ENCODE results near the gene BRAF. TPM values are rescaled to one million over a fixed set of nuclear protein-coding genes. Genes with fewer than 3 reads are reported as not detected.
"Not testable (repeated sequence)": the region's sequence is repeated elsewhere in the genome, so short reads cannot be mapped to it uniquely, and the experiment has no call there.

Gene BRAF
- total RNA-seq: 10 to 100 TPM; 35.7 to 60.0 (median 40.7) TPM

DNA sequence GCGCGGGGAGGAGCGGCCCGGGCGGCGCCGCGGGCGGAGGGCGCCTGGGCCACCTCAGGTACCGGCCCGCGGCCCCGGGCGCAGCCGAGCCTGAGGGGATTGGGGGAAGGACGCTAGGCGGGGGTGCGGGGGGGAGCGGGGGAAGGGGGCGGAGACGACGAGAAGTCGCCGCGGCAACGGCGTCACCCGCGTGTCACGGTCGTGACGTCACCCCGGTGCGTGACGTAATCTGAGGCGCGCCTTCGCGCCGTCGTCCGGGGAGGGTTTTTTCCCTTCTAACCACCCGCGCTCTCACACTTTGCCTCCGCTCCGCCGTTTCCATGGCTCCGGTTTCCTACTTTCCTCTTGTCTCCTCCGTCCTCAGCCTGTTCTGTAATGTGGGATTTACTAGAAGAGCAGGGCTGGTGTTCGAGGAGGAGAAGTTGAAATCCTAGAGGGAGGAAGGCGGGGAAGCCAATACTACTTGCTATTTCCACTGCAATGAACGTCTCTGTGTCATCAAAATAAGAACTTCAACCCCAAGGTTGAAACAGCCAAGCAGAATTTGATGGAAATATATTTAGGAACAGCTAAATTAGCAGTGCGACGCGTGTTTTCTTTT lies at the start of gene BRAF:
Gene BRAF, minus strand, starts transcription at position 109 of the 601 bp plus-strand sequence. CDS start 226 bp downstream, outside the sequence.
- TF ChIP-seq, protein P1, sequence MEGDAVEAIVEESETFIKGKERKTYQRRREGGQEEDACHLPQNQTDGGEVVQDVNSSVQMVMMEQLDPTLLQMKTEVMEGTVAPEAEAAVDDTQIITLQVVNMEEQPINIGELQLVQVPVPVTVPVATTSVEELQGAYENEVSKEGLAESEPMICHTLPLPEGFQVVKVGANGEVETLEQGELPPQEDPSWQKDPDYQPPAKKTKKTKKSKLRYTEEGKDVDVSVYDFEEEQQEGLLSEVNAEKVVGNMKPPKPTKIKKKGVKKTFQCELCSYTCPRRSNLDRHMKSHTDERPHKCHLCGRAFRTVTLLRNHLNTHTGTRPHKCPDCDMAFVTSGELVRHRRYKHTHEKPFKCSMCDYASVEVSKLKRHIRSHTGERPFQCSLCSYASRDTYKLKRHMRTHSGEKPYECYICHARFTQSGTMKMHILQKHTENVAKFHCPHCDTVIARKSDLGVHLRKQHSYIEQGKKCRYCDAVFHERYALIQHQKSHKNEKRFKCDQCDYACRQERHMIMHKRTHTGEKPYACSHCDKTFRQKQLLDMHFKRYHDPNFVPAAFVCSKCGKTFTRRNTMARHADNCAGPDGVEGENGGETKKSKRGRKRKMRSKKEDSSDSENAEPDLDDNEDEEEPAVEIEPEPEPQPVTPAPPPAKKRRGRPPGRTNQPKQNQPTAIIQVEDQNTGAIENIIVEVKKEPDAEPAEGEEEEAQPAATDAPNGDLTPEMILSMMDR (IDR thresholded peaks at IDR 0.05): no peak
- peak; percentile 90 for ATAC-seq (ENCODE audit: low FRiP score)
- peak; percentile 87 for DNase-seq (ENCODE audit: low spot score)

DNA sequence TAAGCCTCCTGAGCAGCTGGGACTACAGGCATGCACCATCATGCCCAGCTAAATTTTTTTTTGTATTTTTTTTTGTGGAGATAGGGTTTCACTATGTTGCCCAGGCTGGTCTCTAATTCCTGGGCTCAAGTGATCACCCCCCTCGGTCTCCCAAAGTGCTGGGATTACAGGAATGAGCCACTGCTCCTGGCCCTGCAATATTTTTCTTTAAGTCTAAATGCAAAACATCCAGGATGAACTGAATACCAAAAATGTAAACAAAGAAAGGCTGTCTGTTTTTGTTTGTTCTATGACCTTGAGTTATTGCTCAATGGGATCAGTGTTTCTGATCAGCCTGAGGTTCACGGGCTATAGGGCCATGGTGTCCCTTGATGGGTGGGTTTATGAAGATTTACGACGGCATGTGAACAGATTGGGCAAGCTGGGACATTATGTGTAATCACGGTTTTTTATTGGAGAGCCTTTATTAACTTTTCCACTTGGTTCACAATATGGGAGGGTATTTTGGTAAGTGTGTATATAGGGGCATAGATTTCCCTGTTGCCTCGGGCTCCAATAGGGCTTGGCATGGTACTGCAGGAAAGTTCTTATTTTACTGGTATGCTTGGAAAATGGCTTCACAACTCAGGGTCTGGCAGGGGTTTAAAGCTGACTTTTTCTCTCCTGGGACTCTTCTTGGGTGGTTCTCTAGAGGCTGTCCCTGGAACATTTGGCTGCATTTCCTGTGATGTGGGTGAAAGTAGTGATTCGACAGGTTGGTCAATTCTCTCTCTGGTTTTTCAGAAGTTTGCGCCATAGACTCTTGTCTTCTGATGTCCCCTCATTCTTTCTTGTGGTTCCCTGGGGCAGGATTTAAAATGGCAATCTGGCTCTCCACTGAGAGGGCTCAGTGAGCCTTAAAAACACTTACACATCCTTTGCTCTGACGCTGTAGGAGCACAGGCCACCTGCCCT lies 48.4 kb upstream of the BRAF start:
- DNase-seq (ENCODE audit: low spot score): no peak
- TF ChIP-seq, protein P1 (IDR thresholded peaks at IDR 0.05): no peak
- ATAC-seq (ENCODE audit: low FRiP score): no peak

DNA sequence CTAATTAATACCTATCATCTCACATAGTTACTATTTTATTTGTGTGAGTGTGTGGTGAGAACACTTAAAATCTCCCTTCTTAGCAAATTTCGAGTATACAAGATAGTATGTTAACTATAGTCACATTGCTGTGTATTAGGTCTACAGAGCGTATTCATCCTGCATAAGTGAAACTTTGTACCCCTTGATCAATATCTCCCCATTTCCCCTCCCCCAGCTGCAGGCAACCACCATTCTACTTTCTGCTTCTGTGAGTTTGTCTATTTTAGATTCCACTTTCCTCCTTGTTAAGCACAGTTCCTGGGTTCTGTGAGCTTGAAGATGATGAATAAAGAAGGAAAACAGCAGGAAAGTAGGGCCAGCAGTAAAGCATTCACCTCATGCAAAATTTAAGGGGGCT lies 47.6 kb upstream of the BRAF start:
- ATAC-seq (ENCODE audit: low FRiP score): no peak
- DNase-seq (ENCODE audit: low spot score): no peak
- TF ChIP-seq, protein P1 (IDR thresholded peaks at IDR 0.05): no peak

DNA sequence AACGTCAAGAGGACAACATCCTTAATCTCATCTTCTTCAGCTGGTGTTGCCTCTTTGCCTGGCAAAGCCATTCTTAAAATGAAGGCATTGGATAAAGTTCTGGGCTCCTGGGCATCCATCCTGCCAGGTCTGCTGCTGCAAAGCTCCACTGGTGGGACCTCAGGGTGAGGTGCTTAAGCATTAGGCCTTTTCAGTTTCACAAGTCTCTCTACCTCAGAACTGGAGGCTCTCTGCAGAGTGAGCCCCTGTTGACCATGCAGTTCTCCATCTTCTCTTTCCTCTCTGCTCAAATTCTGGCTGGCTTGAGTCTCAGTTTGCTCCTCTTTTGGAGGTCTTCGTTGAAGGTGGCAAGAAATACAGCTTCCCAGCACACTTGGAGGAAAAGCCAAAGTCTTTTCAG lies 42.7 kb upstream of the BRAF start:
- DNase-seq (ENCODE audit: low spot score) (no peak), ATAC-seq (ENCODE audit: low FRiP score) (no peak)
- TF ChIP-seq, protein P1 (IDR thresholded peaks at IDR 0.05): no peak

DNA sequence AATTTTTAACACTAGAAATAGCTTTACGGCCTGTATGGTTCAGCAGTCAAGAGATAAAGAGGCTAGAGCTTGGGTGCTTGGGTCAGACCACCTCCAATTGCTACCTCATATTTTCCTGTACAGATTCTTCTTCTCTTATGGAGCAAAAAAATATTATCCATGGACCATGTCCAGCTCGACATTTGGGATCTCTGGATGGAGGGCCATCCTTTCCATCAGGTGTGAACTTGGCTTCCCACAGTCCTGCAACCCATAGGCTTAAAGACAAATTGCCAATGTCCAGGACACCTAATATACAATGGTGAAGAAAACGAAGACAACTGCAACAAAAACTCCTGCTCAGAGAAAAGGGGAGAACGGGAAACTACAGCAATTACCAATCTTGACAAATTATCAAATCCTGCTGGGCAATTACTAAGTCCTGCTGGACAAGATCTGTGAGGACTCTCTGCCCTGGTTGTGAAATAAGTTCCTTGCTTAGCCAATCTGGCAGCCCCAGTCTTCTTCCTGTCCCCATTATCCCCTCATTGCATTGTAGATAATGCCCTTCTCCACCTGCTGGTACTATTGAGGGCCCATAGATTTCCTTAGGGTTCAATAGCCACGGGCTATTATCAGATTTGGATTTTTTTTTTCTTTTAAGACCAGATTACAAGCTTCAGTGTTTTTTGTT lies 42.0 kb upstream of the BRAF start:
- ATAC-seq (ENCODE audit: low FRiP score) (no peak), DNase-seq (ENCODE audit: low spot score) (no peak)
- TF ChIP-seq, protein P1 (IDR thresholded peaks at IDR 0.05): no peak

DNA sequence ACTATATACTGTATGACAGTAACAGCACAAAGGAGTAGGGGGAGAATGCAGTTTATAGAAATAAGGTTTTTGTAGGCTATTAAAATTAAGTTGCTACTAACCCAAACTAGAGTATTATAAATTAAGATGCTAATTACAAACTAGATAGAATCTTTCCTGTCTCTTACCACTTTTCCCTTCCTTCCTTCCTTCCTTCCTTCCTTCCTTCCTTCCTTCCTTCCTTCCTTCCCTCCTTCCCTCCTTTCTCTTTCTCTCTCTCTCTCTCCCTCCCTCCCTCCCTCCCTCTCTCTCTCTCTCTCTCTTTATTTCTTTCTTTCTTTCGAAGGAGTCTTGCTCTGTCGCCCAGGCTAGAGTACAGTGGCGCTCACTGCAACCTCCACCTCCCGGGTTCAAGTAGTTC lies 36.4 kb upstream of the BRAF start:
- TF ChIP-seq, protein P1 (IDR thresholded peaks at IDR 0.05): no peak
- ATAC-seq (ENCODE audit: low FRiP score): no peak
- DNase-seq (ENCODE audit: low spot score): no peak

DNA sequence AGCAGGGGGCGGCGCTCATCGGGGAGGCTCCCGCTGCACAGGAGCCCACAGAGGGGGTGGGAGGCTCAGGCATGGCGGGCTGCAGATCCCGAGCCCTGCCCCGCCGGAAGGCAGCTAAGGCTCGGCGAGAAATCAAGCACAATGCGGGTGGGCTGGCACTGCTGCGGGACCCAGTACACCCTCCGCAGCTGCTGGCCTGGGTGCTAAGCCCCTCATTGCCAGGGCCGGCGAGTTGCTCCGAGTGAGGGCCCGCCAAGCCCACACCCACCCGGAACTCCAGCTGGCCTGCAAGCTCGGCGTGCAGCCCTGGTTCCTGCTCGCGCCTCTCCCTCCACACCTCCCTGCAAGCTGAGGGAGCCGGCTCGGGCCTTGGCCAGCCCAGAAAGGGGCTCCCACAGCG lies 32.3 kb upstream of the BRAF start:
- not testable (repeated sequence) for ATAC-seq (ENCODE audit: low FRiP score); DNase-seq (ENCODE audit: low spot score)
